GM21529 (cell line): ENCODE measurements around the gene KRI1.
"Not testable (repeated sequence)": the region's sequence is repeated elsewhere in the genome, so short reads cannot be mapped to it uniquely, and the experiment has no call there.

ENCODE experiments used
- ATAC-seq: cut with Tn5 transposase; IDR thresholded peaks from one replicate; pipeline ENCODE4 v1.9.1; 2021; ENCODE audit not compliant: unreplicated experiment

Gene KRI1

GRCh38 chr19:10551006-10551405, 14.8 kb downstream of the KRI1 start:
- not testable (repeated sequence) for ATAC-seq

DNA sequence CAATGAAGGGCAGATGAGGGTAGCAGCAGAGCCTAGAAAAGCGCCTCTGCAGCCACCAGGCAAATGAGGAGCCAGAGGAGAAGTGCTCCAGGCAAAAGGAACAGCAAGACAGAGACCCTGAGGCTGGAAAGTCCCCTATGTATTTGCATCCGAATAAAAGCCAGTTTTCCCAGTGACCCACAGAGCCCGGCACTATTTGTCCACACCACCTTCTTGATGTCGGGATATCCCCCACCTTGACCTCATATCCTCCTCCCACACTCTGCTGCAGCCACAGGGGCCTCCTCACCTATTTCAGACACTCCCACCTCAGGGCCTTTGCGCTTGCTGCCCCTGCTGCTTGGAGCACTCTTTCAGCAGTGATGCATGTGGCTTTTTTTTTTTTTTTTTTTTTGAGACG, 15.5 kb downstream of the KRI1 start:
- no peak for ATAC-seq

DNA sequence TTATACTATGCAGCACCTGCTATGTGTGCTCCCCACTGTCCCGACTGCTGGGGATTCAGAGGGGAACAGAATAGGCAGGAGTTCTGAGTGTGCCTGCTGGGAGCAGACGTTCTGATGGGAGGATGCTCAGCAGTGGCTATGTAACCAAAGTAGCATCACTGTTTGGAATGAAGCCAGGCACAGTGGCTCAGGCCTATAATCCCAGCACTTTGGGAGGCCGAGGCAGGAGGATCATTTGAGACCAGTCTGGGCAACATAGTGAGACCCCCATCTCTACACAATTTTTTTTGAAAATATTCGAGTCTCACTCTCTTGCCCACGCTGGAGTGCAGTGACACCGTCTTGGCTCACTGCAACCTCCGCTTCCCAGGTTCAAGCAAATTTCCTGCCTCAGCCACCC, 16.1 kb downstream of the KRI1 start:
- no peak for ATAC-seq

DNA sequence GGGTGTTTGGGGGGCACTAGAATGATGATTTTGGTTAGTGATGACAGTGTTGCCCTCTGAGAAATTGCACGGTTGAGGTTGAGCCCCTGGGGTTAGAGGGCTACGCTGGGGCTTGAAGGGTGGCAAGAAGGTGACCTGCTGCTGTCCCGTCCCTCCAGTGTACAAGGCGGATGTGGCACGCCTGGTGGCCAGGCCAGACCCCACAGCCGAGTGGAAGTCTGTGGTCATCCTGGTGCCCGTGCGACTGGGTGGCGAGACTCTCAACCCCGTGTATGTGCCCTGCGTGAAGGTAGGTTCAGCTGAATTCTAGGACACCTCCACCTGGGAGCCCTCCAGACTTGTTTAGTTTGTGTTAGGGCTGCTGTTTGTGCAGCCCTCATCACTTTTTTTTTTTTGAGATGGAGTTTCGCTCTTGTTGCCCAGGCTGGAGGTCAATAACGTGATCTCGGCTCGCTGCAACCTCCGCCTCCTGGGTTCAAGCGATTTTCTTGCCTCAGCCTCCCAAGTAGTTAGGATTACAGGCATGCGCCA, 17.0 kb downstream of the KRI1 start:
- ATAC-seq, result no peak

- ATAC-seq, result no peak
Measured at GRCh38 chr19:10546817-10547216, 19.0 kb downstream of the KRI1 start.

DNA sequence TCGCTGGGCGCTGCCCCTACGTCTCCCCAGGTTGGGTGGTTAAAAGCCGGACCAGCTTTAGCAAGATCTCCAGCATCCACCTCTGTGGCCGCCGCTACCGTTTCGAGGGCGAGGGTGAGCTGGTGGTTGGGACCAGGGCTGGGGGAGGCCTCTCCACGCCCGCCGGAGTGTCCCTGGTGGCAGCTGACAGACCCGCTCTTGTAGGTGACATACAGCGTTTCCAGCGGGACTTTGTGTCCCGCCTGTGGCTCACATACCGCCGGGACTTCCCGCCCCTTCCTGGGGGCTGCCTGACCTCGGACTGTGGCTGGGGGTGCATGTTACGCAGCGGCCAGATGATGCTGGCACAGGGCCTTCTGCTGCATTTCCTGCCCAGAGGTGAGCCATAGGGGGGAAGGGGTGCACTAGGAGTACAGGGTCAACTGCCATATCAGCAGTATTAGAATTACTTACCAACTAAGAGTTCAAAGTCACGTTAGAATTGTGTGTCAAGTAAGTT, 21.0 kb downstream of the KRI1 start:
- ATAC-seq, result no peak

DNA sequence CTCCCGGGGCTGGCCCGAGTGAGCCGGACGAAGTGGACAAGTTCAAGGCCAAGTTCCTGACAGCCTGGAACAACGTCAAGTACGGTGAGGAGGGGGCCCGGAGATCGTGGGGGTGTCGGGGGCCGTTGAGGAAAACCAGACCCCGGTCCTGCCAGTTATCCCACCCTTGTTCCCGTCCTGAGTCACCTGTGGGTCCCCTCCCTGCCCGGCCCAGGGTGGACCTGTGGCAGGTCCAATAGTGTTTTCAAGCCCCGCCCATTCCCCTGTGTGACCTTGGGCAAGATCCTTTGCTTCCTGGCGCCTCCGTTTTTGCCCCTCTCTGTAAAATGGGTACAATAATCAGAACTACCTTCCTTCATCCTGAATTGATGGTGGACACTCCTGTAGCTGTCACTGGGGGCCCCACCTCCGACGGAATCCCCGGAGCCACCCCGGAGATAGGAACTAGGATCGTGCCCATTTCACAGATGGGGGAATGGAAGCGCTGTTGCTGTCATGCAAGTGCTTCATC, 21.5 kb downstream of the KRI1 start:
- no peak for ATAC-seq

- no peak for ATAC-seq
Measured at GRCh38 chr19:10543420-10544241, 22.2 kb downstream of the KRI1 start, which contains the start of gene ATG4D. Gene ATG4D, plus strand, starts transcription at chr19:10543904. Its CDS starts 187 bp downstream, at chr19:10544091.

- ATAC-seq, result no peak
Measured at GRCh38 chr19:10543059-10543419, 22.8 kb downstream of the KRI1 start.

DNA sequence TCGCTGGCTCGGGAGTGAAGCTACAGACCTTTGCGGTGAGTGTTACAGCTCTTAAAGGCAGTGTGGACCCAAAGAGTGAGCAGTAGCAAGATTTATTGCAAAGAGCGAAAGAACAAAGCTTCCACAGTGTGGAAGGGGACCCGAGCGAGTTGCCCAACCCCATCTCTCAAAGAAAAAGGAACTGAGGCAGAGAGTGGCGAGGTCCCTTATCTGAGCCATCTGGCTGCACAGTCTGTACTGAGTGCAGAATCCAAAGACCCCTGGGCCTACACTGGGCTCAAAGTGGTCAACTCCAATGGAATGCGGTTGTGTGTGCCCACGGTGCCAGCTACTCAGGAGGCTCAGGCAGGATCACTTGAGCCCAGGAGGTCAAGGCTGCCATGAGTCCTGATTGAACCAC, 26.8 kb downstream of the KRI1 start:
- not testable (repeated sequence) for ATAC-seq

DNA sequence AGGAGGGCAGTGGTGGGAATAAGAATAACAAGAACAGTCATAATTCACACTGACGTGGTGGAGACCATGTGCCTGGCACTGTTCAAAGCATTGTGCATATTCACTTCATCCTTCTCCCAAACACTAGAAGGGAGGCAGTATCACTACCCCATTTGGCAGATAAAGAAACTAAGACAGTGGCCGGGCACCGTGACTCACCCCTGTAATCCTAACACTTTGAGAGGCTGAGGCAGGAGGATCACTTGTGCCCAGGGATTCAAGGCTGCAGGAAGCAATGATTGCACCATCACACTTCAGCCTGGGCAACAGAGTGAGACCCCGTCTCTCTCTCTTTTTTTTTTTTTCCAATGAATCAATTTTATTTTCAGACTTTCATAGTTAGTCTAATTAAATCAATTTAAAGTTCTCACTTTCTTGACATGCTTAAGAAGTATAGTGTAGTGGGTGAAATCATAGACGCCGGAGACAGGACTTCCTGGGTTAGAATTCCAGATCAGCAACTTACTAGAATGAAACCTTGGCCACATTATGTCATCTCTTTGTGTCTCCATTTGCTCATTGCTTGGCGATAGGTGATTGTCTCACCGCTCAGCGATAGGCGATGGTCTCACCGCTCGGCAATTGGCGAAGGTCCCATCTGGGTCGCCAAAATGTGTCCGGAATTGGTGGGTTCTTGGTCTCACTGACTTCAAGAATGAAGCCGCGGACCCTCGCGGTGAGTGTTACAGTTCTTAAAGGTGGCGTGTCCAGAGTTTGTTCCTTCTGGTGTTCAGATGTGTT, 27.4 kb downstream of the KRI1 start:
- ATAC-seq, result no peak

DNA sequence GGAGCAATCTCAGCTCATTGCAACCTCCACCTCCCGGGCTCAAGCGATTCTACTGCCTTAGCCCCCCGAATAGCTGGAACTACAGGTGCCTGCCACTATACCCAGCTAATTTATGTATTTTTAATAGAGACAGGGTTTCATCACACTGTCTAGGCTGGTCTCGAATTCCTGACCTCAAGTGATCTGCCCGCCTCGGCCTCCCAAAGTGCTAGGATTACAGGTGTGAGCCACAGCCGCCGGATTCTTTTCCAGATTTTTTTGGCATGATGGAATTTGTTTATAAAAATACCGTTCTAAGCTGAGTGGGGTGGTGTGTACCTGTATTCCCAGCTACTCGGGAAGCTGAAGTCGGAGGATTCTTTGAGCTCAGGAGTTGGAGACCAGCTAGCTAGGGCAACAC, 28.1 kb downstream of the KRI1 start:
- ATAC-seq, result no peak

- ATAC-seq, result no peak
Measured at GRCh38 chr19:10535613-10536012, 30.2 kb downstream of the KRI1 start.

- no peak for ATAC-seq
Measured at GRCh38 chr19:10533646-10534386, 32.0 kb downstream of the KRI1 start.

- no peak for ATAC-seq
Measured at GRCh38 chr19:10532457-10532856, 33.4 kb downstream of the KRI1 start.

GRCh38 chr19:10526887-10527286, 38.9 kb downstream of the KRI1 start:
- not testable (repeated sequence) for ATAC-seq

DNA sequence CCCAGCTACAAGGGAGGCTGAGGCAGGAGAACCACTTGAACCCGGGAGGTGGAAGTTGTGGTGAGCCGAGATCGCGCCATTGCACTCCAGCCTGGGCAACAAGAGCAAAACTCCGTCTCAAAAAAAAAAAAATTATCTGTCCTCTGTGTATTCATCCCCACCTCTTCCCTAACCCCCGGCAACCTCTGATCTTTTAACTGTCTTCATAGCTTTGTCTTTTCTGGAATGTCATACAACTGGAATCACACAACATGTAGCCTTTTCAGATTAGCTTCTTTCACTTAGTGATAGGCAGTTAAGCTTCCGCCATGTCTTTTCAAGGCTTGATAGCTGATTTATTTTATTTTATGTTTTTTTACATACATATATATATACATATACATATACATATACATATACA, 40.2 kb downstream of the KRI1 start:
- no peak for ATAC-seq

DNA sequence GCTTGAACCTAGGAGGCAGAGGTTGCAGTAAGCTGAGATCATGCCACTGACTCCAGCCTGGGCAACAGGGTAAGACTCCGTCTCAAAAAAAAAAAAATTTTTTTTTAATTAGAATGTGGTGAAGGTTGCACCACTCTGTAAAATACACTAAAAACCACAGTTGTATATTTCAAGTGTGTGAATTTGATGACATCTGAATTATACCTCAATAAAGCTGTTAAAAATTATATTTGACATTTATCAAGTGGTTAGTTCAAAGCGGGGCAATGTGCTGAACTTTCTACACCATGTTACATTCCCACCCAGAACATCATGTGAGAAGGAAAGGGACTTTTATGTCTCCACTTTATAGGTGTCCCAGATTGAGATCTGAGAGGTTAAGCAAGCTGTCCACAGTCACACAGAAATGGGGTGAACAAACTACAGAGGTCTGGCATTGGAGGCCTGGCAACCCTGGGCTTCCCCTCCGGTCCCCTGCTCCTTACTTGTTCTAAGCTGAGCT, 42.6 kb downstream of the KRI1 start:
- no peak for ATAC-seq

DNA sequence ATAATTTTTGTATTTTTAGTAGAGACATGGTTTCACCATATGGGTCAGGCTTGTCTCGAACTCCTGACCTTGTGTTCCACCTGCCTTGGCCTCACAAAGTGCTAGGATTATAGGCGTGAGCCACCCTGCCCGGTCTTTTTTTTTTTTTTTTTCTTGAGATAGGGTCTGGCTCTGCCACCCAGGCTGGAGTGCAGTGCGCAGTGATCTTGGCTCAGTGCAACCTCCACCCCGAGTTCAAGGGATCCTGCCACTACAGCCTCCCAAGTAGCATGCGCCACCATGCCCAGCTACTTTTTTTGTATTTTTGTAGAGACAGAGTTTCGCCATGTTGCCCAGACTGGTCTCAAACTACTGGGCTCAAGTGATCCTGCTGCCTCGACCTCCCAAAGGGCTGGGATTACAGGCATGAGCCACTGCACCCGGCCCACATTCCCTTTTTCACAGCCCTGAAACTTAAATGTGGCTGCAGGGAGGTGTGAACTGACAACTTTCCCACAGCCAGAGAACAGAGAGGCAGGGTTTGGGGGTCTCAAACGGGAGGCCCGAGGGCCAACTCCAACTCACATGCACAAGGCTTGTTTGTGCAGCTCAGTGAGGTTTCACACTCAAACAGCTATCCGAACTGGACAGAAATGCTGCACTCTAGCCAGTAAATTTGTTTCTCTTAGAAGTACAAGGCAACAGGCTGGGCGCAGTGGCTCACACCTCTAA, 44.2 kb downstream of the KRI1 start:
- no peak for ATAC-seq

DNA sequence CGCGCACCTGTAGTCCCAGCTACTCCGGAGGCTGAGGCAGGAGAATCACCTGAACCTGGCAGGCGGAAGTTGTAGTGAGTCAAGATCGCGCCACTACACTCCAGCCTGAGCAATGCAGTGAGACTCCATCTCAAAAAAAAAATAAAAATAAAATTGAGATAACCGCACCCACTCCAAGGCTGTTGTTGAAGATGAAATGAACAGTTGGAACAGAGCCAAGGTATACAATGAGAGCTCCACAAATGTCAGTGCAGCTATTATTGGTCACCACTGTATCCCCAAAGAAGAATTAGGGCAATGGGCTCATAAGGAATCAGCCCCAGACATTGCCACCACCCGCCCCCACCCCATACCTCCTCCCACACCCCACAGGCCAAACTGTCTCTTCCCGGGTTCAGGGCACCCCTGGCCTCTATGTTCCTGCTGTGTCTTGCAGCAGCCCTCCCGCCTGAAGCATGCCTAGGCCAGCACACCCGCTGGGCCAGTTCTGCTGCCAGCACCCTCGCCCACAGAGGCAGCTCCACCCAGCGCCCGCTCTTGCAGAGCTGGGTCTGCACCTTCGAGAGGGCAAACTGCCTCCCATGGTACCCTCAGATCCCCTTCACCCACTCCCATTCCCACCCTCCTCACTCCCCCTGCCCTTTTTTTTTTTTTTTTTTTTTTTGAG, 45.0 kb downstream of the KRI1 start:
- no peak for ATAC-seq
